H1 (cell line): Measurements from ENCODE around the gene EYA4. TPM values are rescaled to one million over a fixed set of nuclear protein-coding genes. Genes with fewer than 3 reads are reported as not detected.

Source experiments
- CTCF ChIA-PET: fragments of 300-600 bp; sonication (Branson Sonifier 250); formaldehyde crosslinking; loops from one replicate; lab custom pipeline; 2021; ENCODE audit not compliant: partially characterized antibody; lab: Charles Lee
- POLR2A ChIA-PET: fragments of 300-600 bp; sonication (Branson Sonifier 250); formaldehyde crosslinking; loops from one replicate; lab custom pipeline; 2021; ENCODE audit warnings: inconsistent platforms; ENCODE audit not compliant: partially characterized antibody; lab: Charles Lee
- DNase-seq, 2 experiments: peaks; one replicate each; pipeline versions ENCODE4 v3.0.0 to v3.0.0-alpha.2; 2010 to 2022; ENCODE audit warnings: low spot score in 2 of 2, low read depth in 1 of 2, mixed read lengths in 1 of 2
- FAIRE-seq: peaks from 2 replicates; lab custom pipeline; 2011; peaks lifted over from hg19 to GRCh38; lab: Jason Lieb, UNC
- H2AFZ ChIP-seq: 2 replicates; pipeline ENCODE4 v1.8.1; 2012; ENCODE audit warnings: low read length, inconsistent platforms
- H2AK5ac ChIP-seq: 2 replicates; pipeline ENCODE4 v1.6.1; 2013; ENCODE audit warnings: low read depth, low read length
- H2BK120ac ChIP-seq: replicated peaks from 2 replicates; pipeline ENCODE3; 2013; ENCODE audit warnings: low read depth, low read length, inconsistent platforms
- H2BK12ac ChIP-seq: 2 replicates; pipeline ENCODE4 v1.6.1; 2013; ENCODE audit warnings: low read depth, low read length
- H2BK15ac ChIP-seq: 2 replicates; pipeline ENCODE4 v1.6.1; 2013; ENCODE audit warnings: low read length
- H2BK20ac ChIP-seq: 2 replicates; pipeline ENCODE4 v1.6.1; 2013; ENCODE audit warnings: low read length
- H2BK5ac ChIP-seq: 2 replicates; pipeline ENCODE4 v1.6.1; 2013; ENCODE audit warnings: low read depth, low read length
- H3K14ac ChIP-seq: 2 replicates; pipeline ENCODE4 v1.6.1; 2013; ENCODE audit warnings: inconsistent platforms; ENCODE audit not compliant: insufficient read length
- H3K18ac ChIP-seq: 2 replicates; pipeline ENCODE4 v1.6.1; 2013; ENCODE audit warnings: low read length; ENCODE audit errors: extremely low read depth
- H3K23ac ChIP-seq: 2 replicates; pipeline ENCODE4 v1.6.1; 2013; ENCODE audit warnings: inconsistent platforms; ENCODE audit not compliant: insufficient read length
- H3K23me2 ChIP-seq: 2 replicates; pipeline ENCODE4 v1.6.1; 2013; ENCODE audit warnings: low read depth, low read length
- H3K27ac ChIP-seq: 2 replicates; pipeline ENCODE4 v1.6.1; 2011; ENCODE audit warnings: low read depth, low read length, inconsistent platforms
- H3K27me3 ChIP-seq, 4 experiments: replicated peaks in 1 of 4; 1 replicate in 1 of 4; 2 replicates in 3 of 4; pipeline versions ENCODE4 v1.6.1 to v1.8.1; 2011 to 2013; ENCODE audit warnings: low read length in 3 of 4, mild to moderate bottlenecking in 3 of 4, inconsistent platforms in 2 of 4, mixed read lengths in 2 of 4, moderate library complexity in 1 of 4; ENCODE audit not compliant: control insufficient read depth in 3 of 4, insufficient read depth in 3 of 4; ENCODE audit errors: extremely low read depth in 1 of 4
- H3K36me3 ChIP-seq, 4 experiments: 2 replicates each; pipeline versions ENCODE4 v1.6.1 to v1.8.1; 2011 to 2013; ENCODE audit warnings: mild to moderate bottlenecking in 4 of 4, low read length in 3 of 4, moderate library complexity in 2 of 4, control low read depth in 1 of 4, inconsistent platforms in 1 of 4; ENCODE audit not compliant: insufficient read depth in 4 of 4, control insufficient read depth in 2 of 4
- H3K4ac ChIP-seq: replicated peaks from 2 replicates; pipeline ENCODE3; 2013; ENCODE audit warnings: low read length, low read depth, mixed read lengths, inconsistent platforms; ENCODE audit not compliant: insufficient read length
- H3K4me1 ChIP-seq, 4 experiments: replicated peaks in 1 of 4; 1 replicate in 1 of 4; 2 replicates in 3 of 4; pipeline versions ENCODE4 v1.6.1 to v1.8.1; 2011 to 2013; ENCODE audit warnings: low read length in 3 of 4, inconsistent platforms in 2 of 4, mixed read lengths in 1 of 4; ENCODE audit not compliant: insufficient read depth in 4 of 4, control insufficient read depth in 3 of 4
- H3K4me2 ChIP-seq, 2 experiments: 2 replicates each; pipeline versions ENCODE4 v1.6.1 to v1.8.1; 2011 to 2013; ENCODE audit warnings: low read depth in 2 of 2, low read length in 2 of 2, control low read depth in 1 of 2, inconsistent platforms in 1 of 2, mild to moderate bottlenecking in 1 of 2; ENCODE audit not compliant: insufficient read depth in 1 of 2
- H3K4me3 ChIP-seq, 4 experiments: fragments of 200-600, 300-600 bp in 1 of 4; sonication (generic), shearing (Covaris generic), sonication (Bioruptor Twin) in 1 of 4; 2 replicates each; pipeline versions ENCODE4 v1.5.1 to v1.8.1; 2011 to 2016; ENCODE audit warnings: low read length in 4 of 4, low read depth in 3 of 4, control low read depth in 2 of 4, inconsistent platforms in 2 of 4, mild to moderate bottlenecking in 2 of 4, mixed read lengths in 1 of 4, moderate library complexity in 1 of 4; ENCODE audit not compliant: insufficient read depth in 2 of 4; ENCODE audit errors: extremely low read depth in 1 of 4
- H3K56ac ChIP-seq: replicated peaks from 2 replicates; pipeline ENCODE3; 2013; ENCODE audit warnings: low read depth, mild to moderate bottlenecking, mixed read lengths, low read length, inconsistent platforms; ENCODE audit not compliant: insufficient read length
- H3K79me1 ChIP-seq: 2 replicates; pipeline ENCODE4 v1.6.1; 2013; ENCODE audit warnings: low read depth, low read length, control low read depth
- H3K79me2 ChIP-seq, 2 experiments: 2 replicates each; pipeline versions ENCODE4 v1.6.1 to v1.8.1; 2012 to 2013; ENCODE audit warnings: low read length in 2 of 2, mild to moderate bottlenecking in 2 of 2, inconsistent platforms in 1 of 2; ENCODE audit not compliant: insufficient read depth in 2 of 2, control insufficient read depth in 1 of 2
- H3K9ac ChIP-seq, 4 experiments: replicated peaks in 1 of 4; 1 replicate in 1 of 4; 2 replicates in 3 of 4; pipeline versions ENCODE4 v1.6.1 to v1.8.1; 2011 to 2013; ENCODE audit warnings: low read depth in 3 of 4, low read length in 3 of 4, control low read depth in 2 of 4, mild to moderate bottlenecking in 2 of 4, moderate library complexity in 2 of 4, inconsistent platforms in 1 of 4; ENCODE audit errors: extremely low read depth in 1 of 4
- H3K9me3 ChIP-seq, 2 experiments: 2 replicates each; pipeline versions ENCODE4 v1.6.1 to v1.8.1; 2012 to 2013; ENCODE audit warnings: mild to moderate bottlenecking in 2 of 2, moderate library complexity in 2 of 2, control low read depth in 1 of 2, inconsistent platforms in 1 of 2, low read depth in 1 of 2, low read length in 1 of 2, mixed read lengths in 1 of 2; ENCODE audit not compliant: insufficient read depth in 2 of 2
- H4K20me1 ChIP-seq, 2 experiments: replicated peaks in 1 of 2; 2 replicates each; pipeline versions ENCODE3 to v1.8.1; 2011 to 2013; ENCODE audit warnings: inconsistent platforms in 2 of 2, low read length in 2 of 2, mild to moderate bottlenecking in 1 of 2; ENCODE audit not compliant: insufficient read depth in 2 of 2, control insufficient read depth in 1 of 2
- H4K5ac ChIP-seq: 2 replicates; pipeline ENCODE4 v1.6.1; 2013; ENCODE audit warnings: low read length, low read depth, mixed read lengths, inconsistent platforms; ENCODE audit not compliant: insufficient read length
- H4K8ac ChIP-seq: 2 replicates; pipeline ENCODE4 v1.8.0; 2013; ENCODE audit warnings: mild to moderate bottlenecking, moderate library complexity, low read length, inconsistent platforms; ENCODE audit not compliant: insufficient read depth; ENCODE audit errors: extremely low read depth
- H4K91ac ChIP-seq: replicated peaks from 2 replicates; pipeline ENCODE3; 2013; ENCODE audit warnings: low read length, mixed read lengths, inconsistent platforms; ENCODE audit not compliant: insufficient read length
- ATF2 ChIP-seq: IDR thresholded peaks from 2 replicates; pipeline ENCODE4 v1.6.1; 2012; ENCODE audit warnings: low read length, inconsistent platforms
- CHD1 ChIP-seq: IDR thresholded peaks from 2 replicates; pipeline ENCODE4 v1.6.1; 2012; ENCODE audit warnings: low read depth, low read length, improper control_type of control experiment
- CHD2 ChIP-seq: IDR thresholded peaks from 2 replicates; pipeline ENCODE4 v1.6.1; 2012; ENCODE audit warnings: low read length, improper control_type of control experiment
- EP300 ChIP-seq, 2 experiments: IDR thresholded peaks; 1 replicate in 1 of 2; 2 replicates in 1 of 2; pipeline ENCODE4 v1.6.1; 2011 to 2012; ENCODE audit warnings: low read depth in 2 of 2, low read length in 2 of 2, mild to moderate bottlenecking in 2 of 2, borderline replicate concordance in 1 of 2, inconsistent platforms in 1 of 2, moderate library complexity in 1 of 2
- NRF1 ChIP-seq: IDR thresholded peaks from 2 replicates; pipeline ENCODE4 v1.6.1; 2011; ENCODE audit warnings: mild to moderate bottlenecking, low read depth, low read length, improper control_type of control experiment
- TEAD4 ChIP-seq: IDR thresholded peaks from 2 replicates; pipeline ENCODE4 v1.6.1; 2012; ENCODE audit warnings: low read depth, low read length, inconsistent platforms, mixed read lengths
- WGBS, 2 experiments: shearing (Covaris generic) in 1 of 2; methylation state at CpG; one replicate each; pipeline versions ENCODE4 v1.1.6 to v1.1.7; 2013 to 2015; ENCODE audit warnings: low lambda C conversion rate in 2 of 2, mixed read lengths in 2 of 2, inconsistent platforms in 1 of 2, low coverage in 1 of 2, missing lambda C conversion rate in 1 of 2; ENCODE audit not compliant: insufficient replicate concordance in 2 of 2, insufficient coverage in 1 of 2, insufficient read length in 1 of 2; ENCODE audit errors: extremely low coverage in 1 of 2, missing lambda C conversion rate in 1 of 2; 5-methylcytosine and 5-hydroxymethylcytosine counted together
- polyA plus RNA-seq, 7 experiments: library from polyadenylated mRNA; depleted of rRNA in 3 of 7; stranded (reverse) in 5 of 7; unstranded in 2 of 7; fragments of >200 nt in 5 of 7; fragments of 200-250 nt in 2 of 7; gene quantifications; 1 replicate in 5 of 7; 2 replicates in 1 of 7; 4 replicates in 1 of 7; pipeline versions ENCODE4 v1.2.1 to v1.2.3, GENCODE V29; 2011 to 2013; ENCODE audit warnings: missing spikeins in 2 of 7, mixed read lengths in 2 of 7
- total RNA-seq: library from RNA; stranded (reverse); fragmentation: NEBNext Ultra II Directional; extraction: Animal tissue kit (Norgen Biotek cat#: 25700); gene quantifications from 2 replicates; pipeline ENCODE4 v1.2.1, GENCODE V29; 2021

EYA4 gene
- total and polyA plus RNA-seq, 2 of the 8 experiments (the other 6 are each of a cell fraction or from before 2014, with no cell fraction given) = 0.06 to 0.17 TPM

GRCh38 chr6:133341607-133342158 lies 100.5 kb downstream of the EYA4 start:
- Histone ChIP-seq H3K18ac (no peak overlapping the region), H3K9me3 (no peaks in the 10 kb centered on the region), H3K56ac (no peak overlapping the region), H3K4me3 (no peak overlapping the region), H3K4ac (no peak overlapping the region), H3K27ac (no peak overlapping the region), H2BK20ac (no peak overlapping the region), H2BK5ac (no peak overlapping the region), H3K23me2 (no peaks in the 10 kb centered on the region), H3K27me3 (no peaks in the 10 kb centered on the region), H2AK5ac (no peak overlapping the region), H4K5ac (no peak overlapping the region), H4K91ac (no peak overlapping the region), H3K9ac (no peak overlapping the region), H3K79me2 (no peaks in the 10 kb centered on the region), H3K4me1 (no peaks in the 10 kb centered on the region), H3K14ac (no peak overlapping the region), H2AFZ (no peak overlapping the region), H3K36me3 (no peaks in the 10 kb centered on the region), H3K23ac (no peak overlapping the region), H2BK12ac (no peak overlapping the region), H3K4me2 (no peak overlapping the region), H2BK120ac (no peak overlapping the region), H3K79me1 (no peaks in the 10 kb centered on the region), H2BK15ac (no peak overlapping the region), H4K8ac (no peak overlapping the region), H4K20me1 (no peaks in the 10 kb centered on the region)
- TF ChIP-seq ATF2 = no peak
- no peak for TF ChIP-seq CHD2
- no peak for TF ChIP-seq TEAD4
- no peak for TF ChIP-seq CHD1
- no peak for TF ChIP-seq EP300 (IDR thresholded peaks at IDR 0.05; ENCODE audit: borderline replicate concordance in 1 of 2, low read depth in 2 of 2, low read length in 2 of 2)
- TF ChIP-seq NRF1 = no peak
- ChIA-PET CTCF (interaction anchor here (0.6 kb wide), 1 partner anchor 202 kb away, joined by 3 read pairs; no protein-coding TSS in a partner anchor), POLR2A (no interaction called here)
- 100% methylated on average over 1 of the region's 1 CpG; no CpG with 5 or more reads in 1 of the 2 experiments for WGBS, 2 experiments
- FAIRE-seq (no peak), DNase-seq (no peak)
